Nephron (organoid): Measurements from ENCODE around the gene RREB1.
A peak's percentile ranks its signal among the peaks of the same experiment; 100 is the strongest.

ENCODE experiments used
- H3K27ac Mint-ChIP-seq, 3 experiments: 2 replicates each; pipeline ENCODE4 v1.8.0; 2020; ENCODE audit warnings: mixed read lengths in 3 of 3, mild to moderate bottlenecking in 2 of 3, moderate library complexity in 1 of 3
- H3K27me3 Mint-ChIP-seq: 2 replicates; pipeline ENCODE4 v1.8.0; 2021; ENCODE audit warnings: low read depth, mild to moderate bottlenecking, moderate library complexity, mixed read lengths
- H3K36me3 Mint-ChIP-seq: 2 replicates; pipeline ENCODE4 v1.8.0; 2020; ENCODE audit warnings: low read depth, mixed read lengths
- H3K4me1 Mint-ChIP-seq: 2 replicates; pipeline ENCODE4 v1.8.0; 2020; ENCODE audit warnings: mixed read lengths
- H3K4me3 Mint-ChIP-seq, 3 experiments: 2 replicates each; pipeline ENCODE4 v1.8.0; 2020; ENCODE audit warnings: mild to moderate bottlenecking in 3 of 3, mixed read lengths in 3 of 3, moderate library complexity in 2 of 3
- H3K9me3 Mint-ChIP-seq: 2 replicates; pipeline ENCODE4 v1.8.0; 2020; ENCODE audit warnings: mixed read lengths
- TF ChIP-seq, protein P1 (sequence below), 3 experiments: fragments of 200-600 bp; sonication (generic); IDR thresholded peaks; one replicate each; pipeline ENCODE4 v1.5.0; 2021; ENCODE audit warnings: antibody characterized with exemption in 3 of 3; ENCODE audit not compliant: unreplicated experiment in 3 of 3

The RREB1 gene

DNA sequence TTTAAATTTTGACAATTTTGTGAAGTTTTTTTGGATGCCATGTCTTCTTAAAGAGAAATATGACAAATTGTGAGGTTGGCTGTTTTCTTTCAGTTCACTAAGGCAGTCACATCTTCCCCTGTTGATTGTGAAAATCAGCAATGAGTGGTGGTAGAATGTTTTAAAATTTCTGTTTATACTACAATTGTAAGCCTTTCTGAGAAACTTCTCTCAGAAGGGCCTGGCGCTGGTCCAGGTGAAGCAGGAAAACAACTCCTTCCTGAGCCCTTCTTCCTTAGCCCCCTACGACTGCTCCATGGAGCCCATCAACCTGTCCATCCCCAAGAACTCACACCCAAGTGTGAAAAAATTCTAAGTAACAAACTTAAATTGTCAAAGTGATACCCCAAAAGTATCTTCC lies 124.6 kb downstream of the RREB1 start:
- no peak overlapping the region for H3K27ac Mint-ChIP-seq
- no peaks in the 10 kb centered on the region for H3K9me3 Mint-ChIP-seq
- H3K4me3 Mint-ChIP-seq = no peak overlapping the region
- no peaks in the 10 kb centered on the region for H3K27me3 Mint-ChIP-seq
- TF ChIP-seq, protein P1, sequence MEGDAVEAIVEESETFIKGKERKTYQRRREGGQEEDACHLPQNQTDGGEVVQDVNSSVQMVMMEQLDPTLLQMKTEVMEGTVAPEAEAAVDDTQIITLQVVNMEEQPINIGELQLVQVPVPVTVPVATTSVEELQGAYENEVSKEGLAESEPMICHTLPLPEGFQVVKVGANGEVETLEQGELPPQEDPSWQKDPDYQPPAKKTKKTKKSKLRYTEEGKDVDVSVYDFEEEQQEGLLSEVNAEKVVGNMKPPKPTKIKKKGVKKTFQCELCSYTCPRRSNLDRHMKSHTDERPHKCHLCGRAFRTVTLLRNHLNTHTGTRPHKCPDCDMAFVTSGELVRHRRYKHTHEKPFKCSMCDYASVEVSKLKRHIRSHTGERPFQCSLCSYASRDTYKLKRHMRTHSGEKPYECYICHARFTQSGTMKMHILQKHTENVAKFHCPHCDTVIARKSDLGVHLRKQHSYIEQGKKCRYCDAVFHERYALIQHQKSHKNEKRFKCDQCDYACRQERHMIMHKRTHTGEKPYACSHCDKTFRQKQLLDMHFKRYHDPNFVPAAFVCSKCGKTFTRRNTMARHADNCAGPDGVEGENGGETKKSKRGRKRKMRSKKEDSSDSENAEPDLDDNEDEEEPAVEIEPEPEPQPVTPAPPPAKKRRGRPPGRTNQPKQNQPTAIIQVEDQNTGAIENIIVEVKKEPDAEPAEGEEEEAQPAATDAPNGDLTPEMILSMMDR (IDR thresholded peaks at IDR 0.05; ENCODE audit: unreplicated experiment in 3 of 3) = no peak
- no peaks in the 10 kb centered on the region for H3K4me1 Mint-ChIP-seq
- peaks cover 66% of the 10 kb centered on the region for H3K36me3 Mint-ChIP-seq

- H3K9me3 Mint-ChIP-seq = no peaks in the 10 kb centered on the region
- TF ChIP-seq, protein P1 (IDR thresholded peaks at IDR 0.05; ENCODE audit: unreplicated experiment in 3 of 3) = no peak
- no peak overlapping the region for H3K27ac Mint-ChIP-seq
- H3K36me3 Mint-ChIP-seq = peaks cover 50% of the 10 kb centered on the region
- no peaks in the 10 kb centered on the region for H3K27me3 Mint-ChIP-seq
- no peak overlapping the region for H3K4me3 Mint-ChIP-seq
- H3K4me1 Mint-ChIP-seq = peaks cover 11% of the 10 kb centered on the region
Observed at GRCh38 chr6:7234547-7234946, 126.8 kb downstream of the RREB1 start.

DNA sequence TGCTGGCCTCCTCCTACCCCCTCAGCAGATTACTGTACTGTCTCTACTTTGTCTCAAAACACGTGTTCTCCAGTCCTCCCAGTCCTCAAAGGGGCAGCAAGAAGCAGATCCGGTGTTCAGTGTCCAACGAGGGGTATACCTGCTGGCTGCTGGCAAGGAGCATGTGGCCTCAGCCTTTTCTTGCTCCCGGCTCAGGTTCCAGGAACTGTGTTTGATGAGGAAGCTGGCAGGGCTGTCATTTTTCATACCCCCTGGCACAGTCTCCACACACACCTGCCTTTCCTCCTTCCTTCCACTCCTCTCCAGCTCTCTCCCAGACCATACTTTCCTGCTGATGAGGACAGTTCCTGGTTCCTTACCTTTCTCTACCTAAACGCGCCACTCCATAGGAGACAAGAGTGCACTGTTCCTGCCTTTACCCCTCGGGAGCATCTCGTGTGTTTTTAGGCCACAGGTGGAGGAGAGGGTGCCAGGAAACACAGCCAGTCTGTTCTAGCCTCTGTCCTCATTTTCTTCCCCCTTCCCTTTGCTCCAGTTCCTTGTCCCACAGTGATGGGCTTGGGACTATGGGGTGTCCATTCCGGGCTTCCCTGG lies 128.0 kb downstream of the RREB1 start:
- TF ChIP-seq, protein P1 (IDR thresholded peaks at IDR 0.05; ENCODE audit: unreplicated experiment in 3 of 3) = no peak
- H3K4me1 Mint-ChIP-seq = peaks cover 18% of the 10 kb centered on the region
- H3K9me3 Mint-ChIP-seq = no peaks in the 10 kb centered on the region
- H3K27ac Mint-ChIP-seq = peak overlapping the region in 1 of 3 experiments; percentile 8
- no peaks in the 10 kb centered on the region for H3K27me3 Mint-ChIP-seq
- no peak overlapping the region for H3K4me3 Mint-ChIP-seq
- peaks cover 49% of the 10 kb centered on the region for H3K36me3 Mint-ChIP-seq

- TF ChIP-seq, protein P1 (IDR thresholded peaks at IDR 0.05; ENCODE audit: unreplicated experiment in 3 of 3) = no peak
- no peak overlapping the region for H3K4me3 Mint-ChIP-seq
- no peaks in the 10 kb centered on the region for H3K27me3 Mint-ChIP-seq
- H3K27ac Mint-ChIP-seq = no peak overlapping the region
- peaks cover 25% of the 10 kb centered on the region for H3K4me1 Mint-ChIP-seq
- H3K36me3 Mint-ChIP-seq = peaks cover 46% of the 10 kb centered on the region
- no peaks in the 10 kb centered on the region for H3K9me3 Mint-ChIP-seq
Observed at GRCh38 chr6:7236306-7237209, 128.8 kb downstream of the RREB1 start.

DNA sequence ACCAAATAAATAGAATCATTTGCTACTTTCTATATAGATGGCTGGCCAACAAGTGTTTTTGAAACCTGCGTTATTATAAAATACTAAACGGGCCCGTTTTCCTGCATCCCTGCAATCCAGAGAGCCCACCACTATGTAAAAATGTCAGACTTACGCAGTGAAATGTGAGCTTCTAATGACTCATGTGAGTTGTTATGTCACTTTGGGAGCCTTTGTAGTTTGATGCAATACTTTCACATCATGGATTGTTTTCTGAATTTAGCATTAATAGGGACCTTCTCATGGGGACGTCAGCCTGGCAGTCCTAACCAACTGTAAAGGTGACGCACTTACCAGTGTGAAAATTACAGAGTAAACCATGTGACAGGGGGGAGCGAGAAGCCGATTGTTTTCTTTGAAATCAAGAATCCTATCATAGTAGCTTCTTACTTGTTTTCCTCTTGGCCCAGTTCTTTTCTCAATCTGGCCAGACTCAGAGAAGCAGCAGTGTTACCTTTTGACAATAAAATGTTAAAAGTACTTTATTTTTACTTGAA lies 130.0 kb downstream of the RREB1 start:
- TF ChIP-seq, protein P1 (IDR thresholded peaks at IDR 0.05; ENCODE audit: unreplicated experiment in 3 of 3) = no peak
- Mint-ChIP-seq H3K27me3 (no peaks in the 10 kb centered on the region), H3K9me3 (no peaks in the 10 kb centered on the region), H3K4me3 (no peak overlapping the region), H3K36me3 (peaks cover 36% of the 10 kb centered on the region), H3K4me1 (peaks cover 36% of the 10 kb centered on the region), H3K27ac (peak overlapping the region in 2 of 3 experiments; percentile 4 to 23)
